Memory B cell (primary cell): ENCODE measurements around the gene PSMA3.

Experiments
- ATAC-seq: fragments of 150-1000 bp; cut with Tn5 transposase; 2 replicates; pipeline ENCODE4 v1.10.0; 2021; ENCODE audit warnings: low read depth, mild to moderate bottlenecking, moderate library complexity
- DNase-seq, 2 donors: peaks; one replicate each; pipeline ENCODE4 v3.0.0; 2022; ENCODE audit warnings: low spot score in 2 of 2
- H3K27ac Mint-ChIP-seq: one replicate; pipeline ENCODE4 v1.8.0; 2022; ENCODE audit warnings: mild to moderate bottlenecking, moderate library complexity, mixed read lengths
- H3K27me3 Mint-ChIP-seq: one replicate; pipeline ENCODE4 v1.8.0; 2022; ENCODE audit warnings: mixed read lengths
- H3K36me3 Mint-ChIP-seq: one replicate; pipeline ENCODE4 v1.8.0; 2022; ENCODE audit warnings: mild to moderate bottlenecking, mixed read lengths
- H3K4me1 Mint-ChIP-seq: one replicate; pipeline ENCODE4 v1.8.0; 2022; ENCODE audit warnings: mixed read lengths
- H3K4me3 Mint-ChIP-seq: one replicate; pipeline ENCODE4 v1.8.0; 2022; ENCODE audit warnings: mild to moderate bottlenecking, moderate library complexity, mixed read lengths
- H3K9me3 Mint-ChIP-seq: one replicate; pipeline ENCODE4 v1.8.0; 2022; ENCODE audit warnings: mixed read lengths

PSMA3 gene

GRCh38 chr14:58299401-58300330 lies 55.0 kb downstream of the PSMA3 start:
- H3K27ac Mint-ChIP-seq: peak overlapping the region; percentile 82
- no peak for ATAC-seq
- H3K4me3 Mint-ChIP-seq: peak overlapping the region; percentile 93
- peaks cover 17% of the 10 kb centered on the region for H3K4me1 Mint-ChIP-seq
- H3K36me3 Mint-ChIP-seq: peaks cover 10% of the 10 kb centered on the region
- DNase-seq: peak in 1 of 2 donors; percentile 2
- no peaks in the 10 kb centered on the region for H3K27me3 Mint-ChIP-seq
- H3K9me3 Mint-ChIP-seq: no peaks in the 10 kb centered on the region

- no peaks in the 10 kb centered on the region for H3K27me3 Mint-ChIP-seq
- peaks cover 9% of the 10 kb centered on the region for H3K4me1 Mint-ChIP-seq
- no peaks in the 10 kb centered on the region for H3K9me3 Mint-ChIP-seq
- H3K36me3 Mint-ChIP-seq: peaks cover 7% of the 10 kb centered on the region
- H3K27ac Mint-ChIP-seq: no peak overlapping the region
- ATAC-seq: no peak
- H3K4me3 Mint-ChIP-seq: no peak overlapping the region
- DNase-seq: no peak
Measured at GRCh38 chr14:58301416-58301815, 56.8 kb downstream of the PSMA3 start.

GRCh38 chr14:58305730-58306129 lies 61.1 kb downstream of the PSMA3 start:
- no peaks in the 10 kb centered on the region for H3K27me3 Mint-ChIP-seq
- H3K9me3 Mint-ChIP-seq: no peaks in the 10 kb centered on the region
- ATAC-seq: no peak
- peaks cover 8% of the 10 kb centered on the region for H3K4me1 Mint-ChIP-seq
- no peak overlapping the region for H3K27ac Mint-ChIP-seq
- no peak for DNase-seq
- peaks cover 11% of the 10 kb centered on the region for H3K36me3 Mint-ChIP-seq
- H3K4me3 Mint-ChIP-seq: no peak overlapping the region

GRCh38 chr14:58307597-58308316 lies 63.1 kb downstream of the PSMA3 start:
- H3K4me1 Mint-ChIP-seq: peaks cover 8% of the 10 kb centered on the region
- no peak overlapping the region for H3K4me3 Mint-ChIP-seq
- H3K27me3 Mint-ChIP-seq: no peaks in the 10 kb centered on the region
- H3K27ac Mint-ChIP-seq: peak overlapping the region; percentile 62
- ATAC-seq: no peak
- H3K9me3 Mint-ChIP-seq: no peaks in the 10 kb centered on the region
- no peak for DNase-seq
- H3K36me3 Mint-ChIP-seq: peaks cover 8% of the 10 kb centered on the region

- Mint-ChIP-seq H3K9me3 (no peaks in the 10 kb centered on the region), H3K36me3 (peaks cover 10% of the 10 kb centered on the region), H3K27me3 (no peaks in the 10 kb centered on the region), H3K27ac (peak overlapping the region; percentile 38), H3K4me1 (peaks cover 5% of the 10 kb centered on the region), H3K4me3 (no peak overlapping the region)
- ATAC-seq (no peak), DNase-seq (no peak)
Measured at GRCh38 chr14:58309086-58309485, 64.4 kb downstream of the PSMA3 start.

GRCh38 chr14:58313699-58314098 lies 69.1 kb downstream of the PSMA3 start:
- peaks cover 15% of the 10 kb centered on the region for H3K36me3 Mint-ChIP-seq
- DNase-seq (no peak), ATAC-seq (no peak)
- no peaks in the 10 kb centered on the region for H3K27me3 Mint-ChIP-seq
- H3K4me1 Mint-ChIP-seq: peaks cover 6% of the 10 kb centered on the region
- H3K9me3 Mint-ChIP-seq: no peaks in the 10 kb centered on the region
- peak overlapping the region; percentile 60 for H3K27ac Mint-ChIP-seq
- no peak overlapping the region for H3K4me3 Mint-ChIP-seq

- no peak for ATAC-seq
- no peak overlapping the region for H3K27ac Mint-ChIP-seq
- no peaks in the 10 kb centered on the region for H3K27me3 Mint-ChIP-seq
- no peak for DNase-seq
- H3K4me3 Mint-ChIP-seq: no peak overlapping the region
- H3K36me3 Mint-ChIP-seq: peaks cover 13% of the 10 kb centered on the region
- peaks cover 2% of the 10 kb centered on the region for H3K4me1 Mint-ChIP-seq
- no peaks in the 10 kb centered on the region for H3K9me3 Mint-ChIP-seq
Measured at GRCh38 chr14:58315606-58316005, 71.0 kb downstream of the PSMA3 start.
